RWPE1 (cell line): ENCODE measurements around the gene COL8A2.

Experiments used
- CTCF ChIA-PET: fragments of 350-600 bp; sonication (Branson Sonifier 250); formaldehyde crosslinking; extraction: SDS; loops from one replicate; lab custom pipeline; 2021; lab: Yijun Ruan, JAX
- POLR2A ChIA-PET: fragments of 400-600 bp; formaldehyde crosslinking; extraction: SDS; loops from one replicate; lab custom pipeline; 2020; ENCODE audit warnings: antibody characterized with exemption; ENCODE audit not compliant: low non-redundant PET; lab: Yijun Ruan, JAX
- DNase-seq: peaks from one replicate; pipeline ENCODE4 v3.0.0; 2012; ENCODE audit warnings: low spot score
- H3K27ac ChIP-seq: fragments of 450-650 bp; 2 replicates; pipeline ENCODE4 v1.5.1; 2017
- CTCF ChIP-seq: fragments of 450-650 bp; conservative IDR thresholded peaks from 2 replicates; pipeline ENCODE4 v1.5.1; 2017; ENCODE audit warnings: low read depth, mild to moderate bottlenecking

The COL8A2 gene

GRCh38 chr1:36157973-36158826 lies 33.2 kb upstream of the COL8A2 start:
- ChIA-PET POLR2A (no interaction called here), CTCF (no interaction called here)
- no peak for DNase-seq
- TF ChIP-seq CTCF = no peak
- H3K27ac ChIP-seq = peak overlapping the region; percentile 99

GRCh38 chr1:36157115-36157903 lies 32.3 kb upstream of the COL8A2 start:
- TF ChIP-seq CTCF = no peak
- H3K27ac ChIP-seq = peak overlapping the region; percentile 99
- ChIA-PET POLR2A (interaction anchor here (0.6 to 0.8 kb wide), 2 partner anchors 30 to 124 kb away, joined by 3 to 4 read pairs; no protein-coding TSS in a partner anchor), CTCF (no interaction called here)
- no peak for DNase-seq

- ChIA-PET CTCF (interaction anchor here (1.1 kb wide), 1 partner anchor 32 kb away, joined by 4 read pairs; no protein-coding TSS in a partner anchor), POLR2A (interaction anchor here (0.6 to 0.8 kb wide), 2 partner anchors 31 to 125 kb away, joined by 3 to 4 read pairs; no protein-coding TSS in a partner anchor)
- TF ChIP-seq CTCF = no peak
- no peak for DNase-seq
- H3K27ac ChIP-seq = peak overlapping the region; percentile 99
Measured at GRCh38 chr1:36156329-36157114, 31.5 kb upstream of the COL8A2 start.

- DNase-seq = peak; percentile 81
- peak within 1 kb of the TSS; percentile 99 for H3K27ac ChIP-seq
- TF ChIP-seq CTCF = no peak
- POLR2A ChIA-PET = no interaction called here
- CTCF ChIA-PET = interaction anchor here (1.1 kb wide), 1 partner anchor 32 kb away, joined by 4 read pairs; no protein-coding TSS in a partner anchor
Measured at GRCh38 chr1:36155408-36156328, 30.6 kb upstream of the COL8A2 start, which contains the start of gene MAP7D1. Gene MAP7D1 (plus strand): TSS chr1:36156160. CDS start chr1:36156418, 258 bp downstream.

- DNase-seq = no peak
- H3K27ac ChIP-seq = peak overlapping the region; percentile 99
- POLR2A ChIA-PET = no interaction called here
- CTCF ChIA-PET = no interaction called here
- no peak for TF ChIP-seq CTCF
Measured at GRCh38 chr1:36154765-36155407, 29.9 kb upstream of the COL8A2 start.
